Measurements from ENCODE around the gene SLC34A3. TPM values are rescaled to one million over a fixed set of nuclear protein-coding genes. Genes with fewer than 3 reads are reported as not detected.
"Not testable (repeated sequence)": the region's sequence is repeated elsewhere in the genome, so short reads cannot be mapped to it uniquely, and the experiment has no call there.

Gene SLC34A3
- total and polyA plus RNA-seq, 9 donors: 0.15 to 0.46 TPM; not detected in 7

- no peak for TF ChIP-seq EP300 (IDR thresholded peaks at IDR 0.05)
- no peak for TF ChIP-seq CTCF (IDR thresholded peaks at IDR 0.05)
- no peak for TF ChIP-seq POLR2A (IDR thresholded peaks at IDR 0.05)
- peak in 1 of 5 donors; percentile 6 for DNase-seq
- WGBS, 3 donors: 86 to 92% (median 89%) methylated on average over 15 of the region's 15 CpGs
- intact Hi-C loops (cut with DNase I): no loop called here
- no peak overlapping the region for H3K27ac ChIP-seq
- no peaks in the 10 kb centered on the region for H3K27me3 ChIP-seq
- H3K9me3 ChIP-seq: no peaks in the 10 kb centered on the region
- no peak overlapping the region for H3K4me3 ChIP-seq
- no peaks in the 10 kb centered on the region for H3K36me3 ChIP-seq
- H3K4me1 ChIP-seq (ENCODE audit: insufficient read depth): peaks cover 15% of the 10 kb centered on the region
Measured at GRCh38 chr9:137256856-137257255, 26.2 kb downstream of the SLC34A3 start.

DNA sequence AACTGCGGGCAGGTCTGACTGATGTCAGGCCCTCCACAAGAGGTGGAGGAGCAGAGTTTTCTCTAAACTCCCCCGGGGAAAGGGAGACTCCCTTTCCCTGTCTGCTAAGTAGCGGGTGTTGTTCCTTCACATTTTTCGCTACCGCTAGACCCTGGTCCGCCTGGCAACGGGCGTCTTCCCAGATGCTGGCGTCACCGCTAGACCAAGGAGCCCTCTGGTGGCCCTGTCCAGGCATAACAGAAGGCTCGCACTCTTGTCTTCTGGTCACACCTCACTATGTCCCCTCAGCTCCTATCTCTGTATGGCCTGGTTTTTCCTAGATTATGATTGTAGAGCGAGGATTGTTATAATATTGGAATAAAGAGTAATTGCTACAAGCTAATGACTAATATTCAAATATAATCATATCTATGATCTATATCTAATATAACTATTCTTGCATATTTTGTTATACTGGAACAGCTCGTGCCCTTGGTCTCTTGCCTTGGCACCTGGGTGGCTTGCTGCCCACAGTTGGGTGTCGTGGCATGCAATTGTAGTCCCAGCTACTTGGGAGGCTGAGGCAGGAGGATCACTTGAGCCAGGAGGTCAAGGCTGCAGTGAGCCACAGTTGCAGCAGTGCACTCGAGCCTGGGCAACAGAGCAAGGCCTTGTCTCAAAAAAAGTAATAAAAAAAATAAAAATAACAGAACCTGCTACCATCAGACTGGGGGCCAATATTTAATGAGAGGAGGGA lies 31.6 kb downstream of the SLC34A3 start:
- 34 to 45% (median 36%) methylated on average over 15 of the region's 15 CpGs for WGBS, 3 donors
- H3K9me3 ChIP-seq; H3K36me3 ChIP-seq; H3K4me1 ChIP-seq (ENCODE audit: insufficient read depth); H3K27ac ChIP-seq; H3K27me3 ChIP-seq; H3K4me3 ChIP-seq; intact Hi-C loops (cut with DNase I): not testable (repeated sequence)
- peak in 1 of 3 donors; percentile 18 for TF ChIP-seq CTCF (IDR thresholded peaks at IDR 0.05)
- peak in 2 of 5 donors; percentile 17 to 50 for DNase-seq

GRCh38 chr9:137262909-137263285 lies 32.2 kb downstream of the SLC34A3 start:
- Histone ChIP-seq H3K36me3 (no peaks in the 10 kb centered on the region), H3K4me3 (no peak overlapping the region), H3K9me3 (no peaks in the 10 kb centered on the region), H3K27me3 (no peaks in the 10 kb centered on the region), H3K4me1 (ENCODE audit: insufficient read depth) (no peaks in the 10 kb centered on the region), H3K27ac (no peak overlapping the region)
- WGBS, 3 donors: 84 to 87% (median 86%) methylated on average over 24 of the region's 24 CpGs
- peak in 2 of 5 donors; percentile 10 to 33 for DNase-seq
- TF ChIP-seq EP300 (IDR thresholded peaks at IDR 0.05): no peak
- TF ChIP-seq POLR2A (IDR thresholded peaks at IDR 0.05): no peak
- no peak for TF ChIP-seq CTCF (IDR thresholded peaks at IDR 0.05)
- intact Hi-C loops (cut with DNase I): no loop called here

DNA sequence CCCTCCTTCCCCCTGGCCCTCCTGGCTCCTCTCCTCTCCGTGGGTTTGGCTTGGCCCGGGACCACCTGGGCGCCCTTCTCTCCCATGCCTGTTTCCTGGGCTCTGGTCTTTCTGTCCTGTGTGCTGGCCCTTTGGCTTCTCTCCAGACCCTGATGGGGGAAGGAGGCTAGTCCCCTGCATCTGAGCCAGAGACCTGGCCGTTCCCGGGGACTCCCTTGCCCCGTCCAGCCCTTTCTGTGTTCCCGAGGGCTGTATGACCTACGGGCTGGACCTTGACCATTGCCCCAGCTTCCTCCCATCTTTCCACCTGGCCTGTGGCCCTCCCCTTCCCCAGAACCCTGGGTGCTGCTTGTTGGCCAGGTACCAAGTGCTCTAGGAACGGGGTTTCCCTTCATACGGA lies 32.8 kb downstream of the SLC34A3 start:
- Histone ChIP-seq H3K4me3 (no peak overlapping the region), H3K27ac (no peak overlapping the region), H3K27me3 (no peaks in the 10 kb centered on the region), H3K36me3 (no peaks in the 10 kb centered on the region), H3K4me1 (ENCODE audit: insufficient read depth) (no peaks in the 10 kb centered on the region), H3K9me3 (no peaks in the 10 kb centered on the region)
- 62 to 70% (median 70%) methylated on average over 10 of the region's 10 CpGs for WGBS, 3 donors
- TF ChIP-seq CTCF (IDR thresholded peaks at IDR 0.05) (no peak), EP300 (IDR thresholded peaks at IDR 0.05) (no peak), POLR2A (IDR thresholded peaks at IDR 0.05) (no peak)
- intact Hi-C loops (cut with DNase I): no loop called here
- peak in 1 of 5 donors; percentile 27 for DNase-seq

All from ovary (tissue), 9 donors.